Tibial nerve (tissue), 4 donors: ENCODE results near the gene IST1. TPM values are rescaled to one million over a fixed set of nuclear protein-coding genes. Genes with fewer than 3 reads are reported as not detected.
A peak's percentile ranks its signal among the peaks of the same experiment; 100 is the strongest.
"Not testable (repeated sequence)": the region's sequence is repeated elsewhere in the genome, so short reads cannot be mapped to it uniquely, and the experiment has no call there.

Experiments
- DNase-seq, 2 donors: peaks; one replicate each; pipeline ENCODE4 v3.0.0-alpha.2; 2019; ENCODE audit warnings: low spot score in 2 of 2
- H3K27ac ChIP-seq, 4 donors: fragments of 200-600 bp; sonication (generic) in 3 of 4; one replicate each; pipeline ENCODE4 v1.5.1; 2017 to 2019; ENCODE audit warnings: mild to moderate bottlenecking in 1 of 4
- H3K27me3 ChIP-seq, 2 donors: fragments of 200-600 bp; sonication (generic) in 1 of 2; one replicate each; pipeline versions ENCODE4 v1.5.1 to v1.6.0; 2017 to 2019
- H3K36me3 ChIP-seq, 3 donors: fragments of 200-600 bp; sonication (generic); one replicate each; pipeline ENCODE4 v1.5.1; 2018 to 2019
- H3K4me1 ChIP-seq, 4 donors: fragments of 200-600 bp; sonication (generic) in 3 of 4; one replicate each; pipeline ENCODE4 v1.5.1; 2017 to 2019
- H3K4me3 ChIP-seq, 4 donors: fragments of 200-600 bp; sonication (generic) in 3 of 4; one replicate each; pipeline ENCODE4 v1.5.1; 2017 to 2019; ENCODE audit warnings: mild to moderate bottlenecking in 1 of 4, moderate library complexity in 1 of 4
- H3K9me3 ChIP-seq, 4 donors: fragments of 200-600 bp; sonication (generic) in 3 of 4; one replicate each; pipeline ENCODE4 v1.5.1; 2017 to 2019
- CTCF ChIP-seq, 5 experiments: fragments of 200-600 bp in 3 of 5; fragments of 450-650 bp in 2 of 5; sonication (generic) in 3 of 5; IDR thresholded peaks; one replicate each; pipeline ENCODE4 v1.5.1; 2016 to 2019; ENCODE audit warnings: antibody characterized with exemption in 5 of 5, mild to moderate bottlenecking in 3 of 5, moderate library complexity in 2 of 5
- EP300 ChIP-seq, 2 donors: sonication (generic); formaldehyde crosslinking; IDR thresholded peaks; one replicate each; pipeline ENCODE4 v1.6.1; 2017; ENCODE audit warnings: antibody characterized with exemption in 2 of 2, mild to moderate bottlenecking in 1 of 2
- POLR2A ChIP-seq, 2 donors: fragments of 450-650 bp; IDR thresholded peaks; one replicate each; pipeline ENCODE4 v1.6.1; 2017; ENCODE audit warnings: antibody characterized with exemption in 2 of 2, mild to moderate bottlenecking in 2 of 2, moderate library complexity in 2 of 2
- WGBS, 2 donors: methylation state at CpG; one replicate each; pipeline ENCODE4 v1.1.5; 2018; 5-methylcytosine and 5-hydroxymethylcytosine counted together
- total RNA-seq, 4 donors: library from RNA; depleted of rRNA; stranded (reverse); fragments of >200 nt; gene quantifications; one replicate each; pipeline ENCODE4 v1.1.0, GENCODE V29; 2016

Gene IST1
- total RNA-seq, 4 donors from 2014 or later: 169 to 244 (median 204) TPM

- Histone ChIP-seq H3K9me3 (peaks cover 0 to 7% (median 0%) of the 10 kb centered on the region in 4 donors), H3K4me1 (peaks cover 0 to 57% (median 21%) of the 10 kb centered on the region in 4 donors), H3K36me3 (no peaks in the 10 kb centered on the region), H3K27me3 (no peaks in the 10 kb centered on the region), H3K27ac (peak overlapping the region in 1 of 4 donors; percentile 38), H3K4me3 (no peak overlapping the region)
- DNase-seq: no peak
- TF ChIP-seq CTCF (IDR thresholded peaks at IDR 0.05): no peak
- no peak for TF ChIP-seq POLR2A (IDR thresholded peaks at IDR 0.05)
- no peak for TF ChIP-seq EP300 (IDR thresholded peaks at IDR 0.05)
- 73 to 83% methylated on average over 2 of the region's 2 CpGs for WGBS, 2 donors
Measured at GRCh38 chr16:71903608-71904007, 8.3 kb downstream of the IST1 start.

GRCh38 chr16:71904239-71904638 is 8.9 kb downstream of the IST1 start:
- Histone ChIP-seq H3K4me3 (no peak overlapping the region), H3K36me3 (no peaks in the 10 kb centered on the region), H3K27ac (no peak overlapping the region), H3K27me3 (no peaks in the 10 kb centered on the region), H3K9me3 (peaks cover 0 to 7% (median 0%) of the 10 kb centered on the region in 4 donors), H3K4me1 (peaks cover 0 to 54% (median 20%) of the 10 kb centered on the region in 4 donors)
- no peak for DNase-seq
- no peak for TF ChIP-seq POLR2A (IDR thresholded peaks at IDR 0.05)
- no peak for TF ChIP-seq EP300 (IDR thresholded peaks at IDR 0.05)
- TF ChIP-seq CTCF (IDR thresholded peaks at IDR 0.05): no peak
- WGBS, 2 donors: 90 to 95% methylated on average over 9 of the region's 9 CpGs

GRCh38 chr16:71905765-71906164 is 10.4 kb downstream of the IST1 start:
- H3K4me1 ChIP-seq: peaks cover 0 to 50% (median 9%) of the 10 kb centered on the region in 4 donors
- not testable (repeated sequence) for H3K27ac ChIP-seq, H3K36me3 ChIP-seq, H3K4me3 ChIP-seq, DNase-seq, H3K27me3 ChIP-seq, H3K9me3 ChIP-seq
- WGBS, 2 donors: 80 to 87% methylated on average over 6 of the region's 6 CpGs

- DNase-seq: no peak
- H3K27ac ChIP-seq: no peak overlapping the region
- H3K9me3 ChIP-seq: peaks cover 0 to 7% (median 0%) of the 10 kb centered on the region in 4 donors
- WGBS, 2 donors: 87 to 90% methylated on average over 7 of the region's 7 CpGs
- H3K4me1 ChIP-seq: peaks cover 0 to 53% (median 13%) of the 10 kb centered on the region in 4 donors
- H3K4me3 ChIP-seq: no peak overlapping the region
- H3K27me3 ChIP-seq: no peaks in the 10 kb centered on the region
- TF ChIP-seq EP300 (IDR thresholded peaks at IDR 0.05) (no peak), CTCF (IDR thresholded peaks at IDR 0.05) (no peak), POLR2A (IDR thresholded peaks at IDR 0.05) (no peak)
- H3K36me3 ChIP-seq: peaks cover 0 to 6% (median 0%) of the 10 kb centered on the region in 3 donors
Measured at GRCh38 chr16:71911121-71911520, 15.8 kb downstream of the IST1 start.

- 86 to 88% methylated on average over 6 of the region's 6 CpGs for WGBS, 2 donors
- H3K36me3 ChIP-seq: peaks cover 0 to 22% (median 0%) of the 10 kb centered on the region in 3 donors
- TF ChIP-seq CTCF (IDR thresholded peaks at IDR 0.05) (no peak), POLR2A (IDR thresholded peaks at IDR 0.05) (no peak), EP300 (IDR thresholded peaks at IDR 0.05) (no peak)
- H3K9me3 ChIP-seq: no peaks in the 10 kb centered on the region
- H3K4me1 ChIP-seq: peaks cover 0 to 66% (median 19%) of the 10 kb centered on the region in 4 donors
- no peak overlapping the region for H3K4me3 ChIP-seq
- no peak for DNase-seq
- H3K27ac ChIP-seq: no peak overlapping the region
- no peaks in the 10 kb centered on the region for H3K27me3 ChIP-seq
Measured at GRCh38 chr16:71912534-71913275, 17.4 kb downstream of the IST1 start.
